GM23248 (cell line): ENCODE results near the gene SHROOM2.

Experiments used
- EZH2 ChIP-seq: fragments of 200-600 bp; sonication (generic); IDR thresholded peaks from 2 replicates; pipeline ENCODE4 v1.6.1; 2018; ENCODE audit warnings: antibody characterized with exemption, mild to moderate bottlenecking; ENCODE audit not compliant: insufficient read depth, poor library complexity, severe bottlenecking
- EZH2phosphoT487 ChIP-seq: fragments of 200-600 bp; sonication (generic); IDR thresholded peaks from 2 replicates; pipeline ENCODE4 v1.6.1; 2018; ENCODE audit warnings: antibody characterized with exemption, moderate library complexity, mild to moderate bottlenecking, low read depth; ENCODE audit not compliant: insufficient read depth

- TF ChIP-seq EZH2phosphoT487: no peak
- no peak for TF ChIP-seq EZH2
Observed at GRCh38 chrX:9983441-9983840, 197.2 kb downstream of the SHROOM2 start.
